Smooth muscle cell of the umbilical artery (primary cell): ENCODE data around the gene ZNF699. TPM values are rescaled to one million over a fixed set of nuclear protein-coding genes. Genes with fewer than 3 reads are reported as not detected.

ENCODE experiments used
- total RNA-seq: library from RNA; depleted of rRNA; stranded (reverse); fragments of >200 nt; gene quantifications from 2 replicates; pipeline ENCODE4 v1.2.3, GENCODE V29; 2014

ZNF699 gene
- total RNA-seq: 15.4 and 19.0 TPM in 2 replicates

GRCh38 chr19:9309139-9309973 lies at the start of gene ZNF699:
Gene ZNF699 (minus strand): TSS chr19:9309838. CDS start chr19:9305119, 4,719 bp downstream.

GRCh38 chr19:9323919-9324583 lies 14.4 kb upstream of the ZNF699 start, which contains the start of gene ZNF559:
Gene ZNF559 (plus strand): TSS chr19:9324179. CDS start chr19:9338550, 14,371 bp downstream.

GRCh38 chr19:9250630-9251029 lies 59.0 kb downstream of the ZNF699 start, which contains the start of gene OR7E24:
Gene OR7E24 (plus strand): TSS chr19:9250930. CDS start chr19:9251044, 114 bp downstream.

Other genes with a start within 250 kb of the ZNF699 start
- gene OR1M1, start 222.8 kb downstream of the ZNF699 start, total RNA-seq: not detected in 2 replicates
- not detected in 2 replicates for gene OR7G2, start 202.4 kb downstream of the ZNF699 start, total RNA-seq
- not detected in 2 replicates for gene OR7G1, start 194.1 kb downstream of the ZNF699 start, total RNA-seq
- not detected in 2 replicates for gene OR7G3, start 182.9 kb downstream of the ZNF699 start, total RNA-seq
- 13.1 and 17.1 TPM in 2 replicates for gene ZNF317, start 169.4 kb downstream of the ZNF699 start, total RNA-seq
- under 0.01 TPM in 1 of 2 replicates, not detected in the other for gene OR7D2, start 130.9 kb downstream of the ZNF699 start, total RNA-seq
- not detected in 2 replicates for gene OR7D4, start 90.2 kb downstream of the ZNF699 start, total RNA-seq
- gene OR7E24, start 58.9 kb downstream of the ZNF699 start, total RNA-seq: not detected in 2 replicates
- gene ZNF559, start 14.3 kb upstream of the ZNF699 start, total RNA-seq: 9.2 and 13.7 TPM in 2 replicates
- gene ZNF177, start 53.2 kb upstream of the ZNF699 start, total RNA-seq: 0.97 and 2.1 TPM in 2 replicates
- 9.2 and 10.4 TPM in 2 replicates for gene ZNF266, start 125.7 kb upstream of the ZNF699 start, total RNA-seq
- gene ZNF560, start 188.8 kb upstream of the ZNF699 start, total RNA-seq: 1.5 and 5.8 TPM in 2 replicates
- 21.5 and 25.8 TPM in 2 replicates for gene ZNF426, start 228.8 kb upstream of the ZNF699 start, total RNA-seq